NB4 (cell line): Measurements from ENCODE around the gene SULT4A1.

ENCODE experiments used
- POLR2A ChIP-seq: IDR thresholded peaks from 2 replicates; pipeline ENCODE4 v1.6.1; 2011; ENCODE audit warnings: mild to moderate bottlenecking; ENCODE audit not compliant: insufficient read length; ENCODE audit errors: extremely low read depth
- TF ChIP-seq, protein P1 (sequence below): IDR thresholded peaks from one replicate; pipeline ENCODE4 v1.5.1; 2012; ENCODE audit warnings: low read depth, low read length

- TF ChIP-seq, protein P1, sequence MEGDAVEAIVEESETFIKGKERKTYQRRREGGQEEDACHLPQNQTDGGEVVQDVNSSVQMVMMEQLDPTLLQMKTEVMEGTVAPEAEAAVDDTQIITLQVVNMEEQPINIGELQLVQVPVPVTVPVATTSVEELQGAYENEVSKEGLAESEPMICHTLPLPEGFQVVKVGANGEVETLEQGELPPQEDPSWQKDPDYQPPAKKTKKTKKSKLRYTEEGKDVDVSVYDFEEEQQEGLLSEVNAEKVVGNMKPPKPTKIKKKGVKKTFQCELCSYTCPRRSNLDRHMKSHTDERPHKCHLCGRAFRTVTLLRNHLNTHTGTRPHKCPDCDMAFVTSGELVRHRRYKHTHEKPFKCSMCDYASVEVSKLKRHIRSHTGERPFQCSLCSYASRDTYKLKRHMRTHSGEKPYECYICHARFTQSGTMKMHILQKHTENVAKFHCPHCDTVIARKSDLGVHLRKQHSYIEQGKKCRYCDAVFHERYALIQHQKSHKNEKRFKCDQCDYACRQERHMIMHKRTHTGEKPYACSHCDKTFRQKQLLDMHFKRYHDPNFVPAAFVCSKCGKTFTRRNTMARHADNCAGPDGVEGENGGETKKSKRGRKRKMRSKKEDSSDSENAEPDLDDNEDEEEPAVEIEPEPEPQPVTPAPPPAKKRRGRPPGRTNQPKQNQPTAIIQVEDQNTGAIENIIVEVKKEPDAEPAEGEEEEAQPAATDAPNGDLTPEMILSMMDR = no peak
- no peak for TF ChIP-seq POLR2A
These were observed 42.2 kb downstream of the SULT4A1 start for GRCh38 chr22:43819931-43820640.
